Measurements from ENCODE around the gene CARD6. TPM values are rescaled to one million over a fixed set of nuclear protein-coding genes. Genes with fewer than 3 reads are reported as not detected.
"Not testable (repeated sequence)": the region's sequence is repeated elsewhere in the genome, so short reads cannot be mapped to it uniquely, and the experiment has no call there.

The CARD6 gene, protein sequence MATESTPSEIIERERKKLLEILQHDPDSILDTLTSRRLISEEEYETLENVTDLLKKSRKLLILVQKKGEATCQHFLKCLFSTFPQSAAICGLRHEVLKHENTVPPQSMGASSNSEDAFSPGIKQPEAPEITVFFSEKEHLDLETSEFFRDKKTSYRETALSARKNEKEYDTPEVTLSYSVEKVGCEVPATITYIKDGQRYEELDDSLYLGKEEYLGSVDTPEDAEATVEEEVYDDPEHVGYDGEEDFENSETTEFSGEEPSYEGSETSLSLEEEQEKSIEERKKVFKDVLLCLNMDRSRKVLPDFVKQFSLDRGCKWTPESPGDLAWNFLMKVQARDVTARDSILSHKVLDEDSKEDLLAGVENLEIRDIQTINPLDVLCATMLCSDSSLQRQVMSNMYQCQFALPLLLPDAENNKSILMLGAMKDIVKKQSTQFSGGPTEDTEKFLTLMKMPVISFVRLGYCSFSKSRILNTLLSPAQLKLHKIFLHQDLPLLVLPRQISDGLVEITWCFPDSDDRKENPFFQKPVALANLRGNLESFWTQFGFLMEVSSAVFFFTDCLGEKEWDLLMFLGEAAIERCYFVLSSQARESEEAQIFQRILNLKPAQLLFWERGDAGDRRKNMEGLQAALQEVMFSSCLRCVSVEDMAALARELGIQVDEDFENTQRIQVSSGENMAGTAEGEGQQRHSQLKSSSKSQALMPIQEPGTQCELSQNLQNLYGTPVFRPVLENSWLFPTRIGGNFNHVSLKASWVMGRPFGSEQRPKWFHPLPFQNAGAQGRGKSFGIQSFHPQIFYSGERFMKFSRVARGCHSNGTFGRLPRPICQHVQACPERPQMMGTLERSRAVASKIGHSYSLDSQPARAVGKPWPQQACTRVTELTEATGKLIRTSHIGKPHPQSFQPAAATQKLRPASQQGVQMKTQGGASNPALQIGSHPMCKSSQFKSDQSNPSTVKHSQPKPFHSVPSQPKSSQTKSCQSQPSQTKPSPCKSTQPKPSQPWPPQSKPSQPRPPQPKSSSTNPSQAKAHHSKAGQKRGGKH
- 1 to 10 TPM; 6.4 to 7.9 TPM for polyA plus RNA-seq

- H3K36me3 ChIP-seq (ENCODE audit: control insufficient read depth in 2 of 2, insufficient read depth in 2 of 2, low read length in 1 of 2), result peaks cover 0 to 7% of the 10 kb centered on the region in 2 donors
- no peaks in the 10 kb centered on the region for H3K27me3 ChIP-seq (ENCODE audit: control insufficient read depth in 1 of 2, insufficient read depth in 2 of 2, low read length in 2 of 2)
- H3K27ac ChIP-seq (ENCODE audit: low read depth in 2 of 2, low read length in 1 of 2), result peak within 1 kb of the TSS; percentile 74 to 87
- H3K4me3 ChIP-seq (ENCODE audit: low read depth in 1 of 2, low read length in 2 of 2), result peak within 1 kb of the TSS; percentile 2 to 56
- 18 to 20% methylated on average over 9 of the region's 9 CpGs for WGBS, 2 donors
- peaks cover 0 to 2% of the 10 kb centered on the region in 2 donors for H3K4me1 ChIP-seq (ENCODE audit: control insufficient read depth in 2 of 2, insufficient read depth in 2 of 2, low read length in 1 of 2)
- no peaks in the 10 kb centered on the region for H3K9me3 ChIP-seq (ENCODE audit: control insufficient read depth in 2 of 2, insufficient read depth in 1 of 2, low read depth in 1 of 2, low read length in 1 of 2)
These were observed at the start of gene CARD6 for GRCh38 chr5:40841068-40841805. CARD6 (plus strand) TSS chr5:40841367; CDS start chr5:40841383, 16 bp downstream.

DNA sequence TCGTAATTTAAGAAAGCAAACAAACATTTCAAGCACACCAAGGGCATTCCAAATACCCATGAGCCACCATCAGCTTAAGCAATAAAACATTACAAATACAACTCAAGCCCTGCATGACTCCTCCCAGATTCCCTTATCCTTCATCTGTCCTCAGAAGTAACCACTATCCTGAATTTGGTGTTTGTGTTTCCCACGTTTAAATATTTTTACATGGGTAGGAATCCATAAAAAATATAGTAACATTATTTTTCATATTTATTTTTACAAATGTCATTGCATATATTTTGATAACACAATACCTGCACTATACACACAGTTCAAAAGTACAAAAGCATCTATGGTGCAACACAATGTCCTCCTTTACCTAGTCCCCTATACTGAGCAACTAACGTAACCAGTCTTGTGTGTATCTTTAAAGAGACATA is 49.4 kb upstream of the CARD6 start:
- WGBS, 2 donors, result 42 to 53% methylated on average over 3 of the region's 3 CpGs
- no peak overlapping the region for H3K27ac ChIP-seq (ENCODE audit: low read depth in 2 of 2, low read length in 1 of 2)
- no peaks in the 10 kb centered on the region for H3K27me3 ChIP-seq (ENCODE audit: control insufficient read depth in 1 of 2, insufficient read depth in 2 of 2, low read length in 2 of 2)
- no peak overlapping the region for H3K4me3 ChIP-seq (ENCODE audit: low read depth in 1 of 2, low read length in 2 of 2)
- H3K4me1 ChIP-seq (ENCODE audit: control insufficient read depth in 2 of 2, insufficient read depth in 2 of 2, low read length in 1 of 2), result no peaks in the 10 kb centered on the region
- H3K36me3 ChIP-seq (ENCODE audit: control insufficient read depth in 2 of 2, insufficient read depth in 2 of 2, low read length in 1 of 2), result no peaks in the 10 kb centered on the region
- no peaks in the 10 kb centered on the region for H3K9me3 ChIP-seq (ENCODE audit: control insufficient read depth in 2 of 2, insufficient read depth in 1 of 2, low read depth in 1 of 2, low read length in 1 of 2)

DNA sequence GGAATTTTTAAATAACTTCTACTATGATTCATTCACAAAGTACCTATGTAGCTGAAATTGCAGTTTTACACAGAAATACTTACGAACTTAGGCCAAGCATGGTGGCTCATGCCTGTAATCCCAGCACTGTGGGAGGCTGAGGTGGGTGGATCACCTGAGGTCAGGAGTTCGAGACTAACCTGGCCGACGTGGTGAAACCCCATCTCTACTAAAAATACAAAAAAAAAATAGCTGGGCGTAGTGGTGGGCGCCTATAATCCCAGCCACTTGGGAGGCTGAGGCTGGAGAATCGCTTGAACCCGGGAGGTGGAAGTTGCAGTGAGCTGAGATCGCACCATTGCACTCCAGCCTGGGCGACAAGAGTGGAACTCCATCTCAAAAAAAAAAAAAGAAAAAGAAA is 48.5 kb upstream of the CARD6 start:
- H3K27ac ChIP-seq (ENCODE audit: low read depth in 2 of 2, low read length in 1 of 2); H3K4me1 ChIP-seq (ENCODE audit: control insufficient read depth in 2 of 2, insufficient read depth in 2 of 2, low read length in 1 of 2); H3K27me3 ChIP-seq (ENCODE audit: control insufficient read depth in 1 of 2, insufficient read depth in 2 of 2, low read length in 2 of 2); H3K36me3 ChIP-seq (ENCODE audit: control insufficient read depth in 2 of 2, insufficient read depth in 2 of 2, low read length in 1 of 2); H3K4me3 ChIP-seq (ENCODE audit: low read depth in 1 of 2, low read length in 2 of 2); H3K9me3 ChIP-seq (ENCODE audit: control insufficient read depth in 2 of 2, insufficient read depth in 1 of 2, low read depth in 1 of 2, low read length in 1 of 2): not testable (repeated sequence)
- WGBS, 2 donors, result 96 to 97% methylated on average over 10 of the region's 10 CpGs

- not testable (repeated sequence) for H3K4me3 ChIP-seq (ENCODE audit: low read depth in 1 of 2, low read length in 2 of 2); H3K36me3 ChIP-seq (ENCODE audit: control insufficient read depth in 2 of 2, insufficient read depth in 2 of 2, low read length in 1 of 2); H3K4me1 ChIP-seq (ENCODE audit: control insufficient read depth in 2 of 2, insufficient read depth in 2 of 2, low read length in 1 of 2); H3K27ac ChIP-seq (ENCODE audit: low read depth in 2 of 2, low read length in 1 of 2); H3K27me3 ChIP-seq (ENCODE audit: control insufficient read depth in 1 of 2, insufficient read depth in 2 of 2, low read length in 2 of 2); H3K9me3 ChIP-seq (ENCODE audit: control insufficient read depth in 2 of 2, insufficient read depth in 1 of 2, low read depth in 1 of 2, low read length in 1 of 2)
These were observed 46.8 kb upstream of the CARD6 start for GRCh38 chr5:40794340-40794739.

DNA sequence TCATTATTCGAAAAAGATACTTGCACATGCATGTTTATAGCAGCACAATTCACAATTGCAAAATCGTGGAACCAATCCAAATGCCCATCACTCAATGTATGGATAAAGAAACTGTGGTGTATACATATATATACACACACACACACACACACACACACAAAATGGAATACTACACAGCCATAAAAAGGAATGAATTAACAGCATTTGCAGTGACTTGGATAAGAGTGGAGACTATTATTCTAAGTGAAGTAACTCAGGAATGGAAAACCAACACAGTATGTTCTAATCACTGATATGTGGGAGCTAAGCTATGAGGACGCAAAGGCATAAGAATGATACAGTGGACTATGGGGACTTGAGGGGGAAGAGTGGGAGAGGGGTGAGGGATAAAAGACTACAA is 46.3 kb upstream of the CARD6 start:
- H3K27me3 ChIP-seq (ENCODE audit: control insufficient read depth in 1 of 2, insufficient read depth in 2 of 2, low read length in 2 of 2); H3K4me3 ChIP-seq (ENCODE audit: low read depth in 1 of 2, low read length in 2 of 2); H3K27ac ChIP-seq (ENCODE audit: low read depth in 2 of 2, low read length in 1 of 2); H3K9me3 ChIP-seq (ENCODE audit: control insufficient read depth in 2 of 2, insufficient read depth in 1 of 2, low read depth in 1 of 2, low read length in 1 of 2); H3K36me3 ChIP-seq (ENCODE audit: control insufficient read depth in 2 of 2, insufficient read depth in 2 of 2, low read length in 1 of 2); H3K4me1 ChIP-seq (ENCODE audit: control insufficient read depth in 2 of 2, insufficient read depth in 2 of 2, low read length in 1 of 2): not testable (repeated sequence)
- 75 to 92% methylated on average over 3 of the region's 3 CpGs for WGBS, 2 donors

GRCh38 chr5:40796487-40796889 is 44.7 kb upstream of the CARD6 start:
- Histone ChIP-seq H3K9me3 (ENCODE audit: control insufficient read depth in 2 of 2, insufficient read depth in 1 of 2, low read depth in 1 of 2, low read length in 1 of 2) (no peaks in the 10 kb centered on the region), H3K4me3 (ENCODE audit: low read depth in 1 of 2, low read length in 2 of 2) (peak overlapping the region in 1 of 2 donors; percentile 94), H3K36me3 (ENCODE audit: control insufficient read depth in 2 of 2, insufficient read depth in 2 of 2, low read length in 1 of 2) (no peaks in the 10 kb centered on the region), H3K27me3 (ENCODE audit: control insufficient read depth in 1 of 2, insufficient read depth in 2 of 2, low read length in 2 of 2) (no peaks in the 10 kb centered on the region), H3K4me1 (ENCODE audit: control insufficient read depth in 2 of 2, insufficient read depth in 2 of 2, low read length in 1 of 2) (no peaks in the 10 kb centered on the region), H3K27ac (ENCODE audit: low read depth in 2 of 2, low read length in 1 of 2) (no peak overlapping the region)
- 17% methylated on average over 3 of the region's 3 CpGs for WGBS, 2 donors

GRCh38 chr5:40797273-40798011 is 43.7 kb upstream of the CARD6 start:
- Histone ChIP-seq H3K36me3 (ENCODE audit: control insufficient read depth in 2 of 2, insufficient read depth in 2 of 2, low read length in 1 of 2) (no peaks in the 10 kb centered on the region), H3K9me3 (ENCODE audit: control insufficient read depth in 2 of 2, insufficient read depth in 1 of 2, low read depth in 1 of 2, low read length in 1 of 2) (no peaks in the 10 kb centered on the region), H3K4me3 (ENCODE audit: low read depth in 1 of 2, low read length in 2 of 2) (peak overlapping the region; percentile 94), H3K27ac (ENCODE audit: low read depth in 2 of 2, low read length in 1 of 2) (peak overlapping the region; percentile 83 to 96), H3K4me1 (ENCODE audit: control insufficient read depth in 2 of 2, insufficient read depth in 2 of 2, low read length in 1 of 2) (no peaks in the 10 kb centered on the region), H3K27me3 (ENCODE audit: control insufficient read depth in 1 of 2, insufficient read depth in 2 of 2, low read length in 2 of 2) (no peaks in the 10 kb centered on the region)
- WGBS, 2 donors, result 0 to 1% methylated on average over 50 to 56 of the region's 56 CpGs

DNA sequence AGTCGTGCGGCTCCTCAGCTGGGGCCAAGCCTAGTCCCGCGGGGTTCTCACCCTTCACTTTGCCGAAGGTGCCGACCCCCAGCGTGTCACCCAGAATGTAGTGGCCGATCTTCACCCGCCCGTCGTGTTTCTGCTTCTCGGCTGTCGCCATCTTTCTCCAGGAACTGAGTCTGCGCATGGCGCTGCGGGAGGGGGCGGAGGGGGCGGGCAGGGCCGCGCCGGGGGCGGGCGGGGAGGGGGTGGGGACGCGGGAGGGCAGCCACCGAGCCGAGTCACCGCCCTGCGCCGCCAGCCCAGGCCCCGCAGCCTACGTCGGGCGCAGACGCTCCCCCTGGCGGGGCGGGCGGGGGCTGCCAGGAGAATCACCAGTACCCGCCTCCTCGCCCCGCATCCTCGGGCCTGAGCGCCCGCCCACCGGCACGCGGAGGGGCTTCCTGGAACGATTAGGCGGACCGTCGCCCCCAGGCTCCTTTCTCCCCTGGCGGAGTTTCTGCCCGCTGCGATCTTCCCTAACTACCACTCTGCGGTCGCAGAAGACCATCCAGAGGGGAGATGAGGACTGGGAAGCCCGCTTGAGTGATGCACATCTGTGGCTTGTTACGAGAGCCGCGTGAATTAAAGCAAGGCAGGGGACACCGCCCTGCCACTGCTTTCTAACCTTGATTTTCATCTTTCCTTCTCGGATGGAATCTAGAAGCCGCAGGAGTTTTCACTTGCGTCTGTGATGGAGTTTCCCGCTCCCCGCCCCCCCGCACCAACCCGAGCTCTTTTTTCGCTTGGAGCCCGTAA is 43.0 kb upstream of the CARD6 start, which contains the start of gene PRKAA1:
TSS of gene PRKAA1 (minus strand) at position 363 of the 789 bp plus-strand sequence. CDS start at position 178, 185 bp downstream.
- H3K27ac ChIP-seq (ENCODE audit: low read depth in 2 of 2, low read length in 1 of 2), result peak within 1 kb of the TSS; percentile 94 to 96
- no peaks in the 10 kb centered on the region for H3K27me3 ChIP-seq (ENCODE audit: control insufficient read depth in 1 of 2, insufficient read depth in 2 of 2, low read length in 2 of 2)
- no peaks in the 10 kb centered on the region for H3K36me3 ChIP-seq (ENCODE audit: control insufficient read depth in 2 of 2, insufficient read depth in 2 of 2, low read length in 1 of 2)
- no peaks in the 10 kb centered on the region for H3K4me1 ChIP-seq (ENCODE audit: control insufficient read depth in 2 of 2, insufficient read depth in 2 of 2, low read length in 1 of 2)
- 0% methylated on average over 52 to 70 of the region's 70 CpGs for WGBS, 2 donors
- H3K4me3 ChIP-seq (ENCODE audit: low read depth in 1 of 2, low read length in 2 of 2), result peak within 1 kb of the TSS; percentile 94
- no peaks in the 10 kb centered on the region for H3K9me3 ChIP-seq (ENCODE audit: control insufficient read depth in 2 of 2, insufficient read depth in 1 of 2, low read depth in 1 of 2, low read length in 1 of 2)
